Right lobe of liver (tissue), 6 donors: ENCODE results near the gene ADARB2. TPM values are rescaled to one million over a fixed set of nuclear protein-coding genes. Genes with fewer than 3 reads are reported as not detected.
"Not testable (repeated sequence)": the region's sequence is repeated elsewhere in the genome, so short reads cannot be mapped to it uniquely, and the experiment has no call there.

Experiments used
- ATAC-seq, 4 donors: fragments of 200-7000 bp; cut with Tn5 transposase; one replicate each; pipeline ENCODE4 v1.9.1; 2020; ENCODE audit warnings: mild to moderate bottlenecking in 4 of 4, moderate library complexity in 4 of 4
- DNase-seq, 3 donors: peaks; one replicate each; pipeline ENCODE4 v3.0.0-alpha.2; 2020
- H3K27ac ChIP-seq, 3 donors: fragments of 200-600 bp; one replicate each; pipeline ENCODE4 v1.8.0; 2022
- H3K27me3 ChIP-seq, 2 donors: fragments of 200-600 bp; one replicate each; pipeline ENCODE4 v1.8.0; 2022
- H3K36me3 ChIP-seq, 4 donors: fragments of 200-600 bp; sonication (generic) in 1 of 4; one replicate each; pipeline versions ENCODE4 v1.5.1 to v1.8.0; 2017 to 2022; ENCODE audit warnings: control low read depth in 1 of 4
- H3K4me1 ChIP-seq, 4 donors: fragments of 200-600 bp; sonication (generic) in 1 of 4; one replicate each; pipeline versions ENCODE4 v1.5.1 to v1.8.0; 2017 to 2022; ENCODE audit warnings: control low read depth in 1 of 4
- H3K4me3 ChIP-seq, 3 donors: fragments of 200-600 bp; one replicate each; pipeline ENCODE4 v1.8.0; 2022
- H3K9me3 ChIP-seq, 4 donors: fragments of 200-600 bp; sonication (generic) in 1 of 4; one replicate each; pipeline versions ENCODE4 v1.5.1 to v1.8.0; 2017 to 2022; ENCODE audit warnings: control low read depth in 1 of 4
- POLR2A ChIP-seq: fragments of 450-650 bp; IDR thresholded peaks from one replicate; pipeline ENCODE4 v1.6.1; 2017; ENCODE audit warnings: antibody characterized with exemption, mild to moderate bottlenecking
- WGBS: methylation state at CpG from one replicate; pipeline ENCODE4 v1.1.6; 2018; ENCODE audit warnings: low coverage, low lambda C conversion rate; ENCODE audit not compliant: insufficient coverage; ENCODE audit errors: missing lambda C conversion rate; 5-methylcytosine and 5-hydroxymethylcytosine counted together
- intact Hi-C, 2 donors: fragments of 100-400 bp; cut with DNase I; formaldehyde crosslinking; loops; one replicate each; pipeline versions ENCODE4 v1.11.2 to v1.14.1; 2022
- total RNA-seq, 6 experiments: library from RNA; depleted of rRNA in 2 of 6; stranded (reverse); fragments of >200 nt in 2 of 6; fragmentation: NEBNext Ultra II Directional in 3 of 6; extraction: Animal tissue kit (Norgen Biotek cat#: 25700) in 3 of 6; gene quantifications; one replicate each; pipeline versions ENCODE4 v1.1.0 to v1.2.4, GENCODE V29; 2016 to 2023
- TF ChIP-seq, protein P1 (sequence below), 4 donors: fragments of 200-600 bp in 3 of 4; fragments of 450-650 bp in 1 of 4; IDR thresholded peaks; one replicate each; pipeline versions ENCODE4 v1.5.1 to v1.8.0; 2016 to 2022; ENCODE audit warnings: antibody characterized with exemption in 4 of 4, mild to moderate bottlenecking in 2 of 4
- donor health status: DM: no; HTN: yes; CAD: no.
- donor health status: DM: no; HTN: no; CAD: no.
- donor health status: DM: no; HTN: no; CAD: no.
- donor health status: DM: no; HTN: yes; CAD: no.
- donor health status: DM: no; HTN: yes; CAD: no.

Gene ADARB2
- total RNA-seq, 6 experiments from 2014 or later, result 0.07 to 0.68 (median 0.42) TPM

GRCh38 chr10:1166101-1166827, 571.1 kb downstream of the ADARB2 start:
- H3K4me3 ChIP-seq, result no peak overlapping the region
- 86% methylated on average over 1 of the region's 15 CpGs for WGBS
- TF ChIP-seq POLR2A, result no peak
- TF ChIP-seq, protein P1, sequence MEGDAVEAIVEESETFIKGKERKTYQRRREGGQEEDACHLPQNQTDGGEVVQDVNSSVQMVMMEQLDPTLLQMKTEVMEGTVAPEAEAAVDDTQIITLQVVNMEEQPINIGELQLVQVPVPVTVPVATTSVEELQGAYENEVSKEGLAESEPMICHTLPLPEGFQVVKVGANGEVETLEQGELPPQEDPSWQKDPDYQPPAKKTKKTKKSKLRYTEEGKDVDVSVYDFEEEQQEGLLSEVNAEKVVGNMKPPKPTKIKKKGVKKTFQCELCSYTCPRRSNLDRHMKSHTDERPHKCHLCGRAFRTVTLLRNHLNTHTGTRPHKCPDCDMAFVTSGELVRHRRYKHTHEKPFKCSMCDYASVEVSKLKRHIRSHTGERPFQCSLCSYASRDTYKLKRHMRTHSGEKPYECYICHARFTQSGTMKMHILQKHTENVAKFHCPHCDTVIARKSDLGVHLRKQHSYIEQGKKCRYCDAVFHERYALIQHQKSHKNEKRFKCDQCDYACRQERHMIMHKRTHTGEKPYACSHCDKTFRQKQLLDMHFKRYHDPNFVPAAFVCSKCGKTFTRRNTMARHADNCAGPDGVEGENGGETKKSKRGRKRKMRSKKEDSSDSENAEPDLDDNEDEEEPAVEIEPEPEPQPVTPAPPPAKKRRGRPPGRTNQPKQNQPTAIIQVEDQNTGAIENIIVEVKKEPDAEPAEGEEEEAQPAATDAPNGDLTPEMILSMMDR (IDR thresholded peaks at IDR 0.05), result no peak
- H3K36me3 ChIP-seq, result no peaks in the 10 kb centered on the region
- intact Hi-C loops, result no loop called here
- DNase-seq, result peak in 2 of 3 donors; percentile 28 to 46
- ATAC-seq, result no peak
- H3K4me1 ChIP-seq, result no peaks in the 10 kb centered on the region
- H3K27me3 ChIP-seq, result no peaks in the 10 kb centered on the region
- no peak overlapping the region for H3K27ac ChIP-seq
- no peaks in the 10 kb centered on the region for H3K9me3 ChIP-seq

GRCh38 chr10:1163831-1164230, 573.5 kb downstream of the ADARB2 start:
- Histone ChIP-seq H3K9me3 (no peaks in the 10 kb centered on the region), H3K4me1 (no peaks in the 10 kb centered on the region), H3K27me3 (no peaks in the 10 kb centered on the region), H3K4me3 (no peak overlapping the region), H3K27ac (no peak overlapping the region), H3K36me3 (no peaks in the 10 kb centered on the region)
- ATAC-seq (no peak), DNase-seq (no peak)
- intact Hi-C loops, result no loop called here
- 51% methylated on average over 5 of the region's 5 CpGs for WGBS
- no peak for TF ChIP-seq POLR2A
- TF ChIP-seq, protein P1 (IDR thresholded peaks at IDR 0.05), result no peak

- Histone ChIP-seq H3K9me3 (no peaks in the 10 kb centered on the region), H3K27me3 (no peaks in the 10 kb centered on the region), H3K36me3 (no peaks in the 10 kb centered on the region), H3K27ac (no peak overlapping the region), H3K4me3 (no peak overlapping the region), H3K4me1 (no peaks in the 10 kb centered on the region)
- TF ChIP-seq POLR2A, result no peak
- TF ChIP-seq, protein P1 (IDR thresholded peaks at IDR 0.05), result no peak
- 74% methylated on average over 20 of the region's 29 CpGs for WGBS
- ATAC-seq (no peak), DNase-seq (peak in 1 of 3 donors; percentile 17)
- intact Hi-C loops, result no loop called here
Observed at GRCh38 chr10:1163204-1163660, 574.1 kb downstream of the ADARB2 start.

DNA sequence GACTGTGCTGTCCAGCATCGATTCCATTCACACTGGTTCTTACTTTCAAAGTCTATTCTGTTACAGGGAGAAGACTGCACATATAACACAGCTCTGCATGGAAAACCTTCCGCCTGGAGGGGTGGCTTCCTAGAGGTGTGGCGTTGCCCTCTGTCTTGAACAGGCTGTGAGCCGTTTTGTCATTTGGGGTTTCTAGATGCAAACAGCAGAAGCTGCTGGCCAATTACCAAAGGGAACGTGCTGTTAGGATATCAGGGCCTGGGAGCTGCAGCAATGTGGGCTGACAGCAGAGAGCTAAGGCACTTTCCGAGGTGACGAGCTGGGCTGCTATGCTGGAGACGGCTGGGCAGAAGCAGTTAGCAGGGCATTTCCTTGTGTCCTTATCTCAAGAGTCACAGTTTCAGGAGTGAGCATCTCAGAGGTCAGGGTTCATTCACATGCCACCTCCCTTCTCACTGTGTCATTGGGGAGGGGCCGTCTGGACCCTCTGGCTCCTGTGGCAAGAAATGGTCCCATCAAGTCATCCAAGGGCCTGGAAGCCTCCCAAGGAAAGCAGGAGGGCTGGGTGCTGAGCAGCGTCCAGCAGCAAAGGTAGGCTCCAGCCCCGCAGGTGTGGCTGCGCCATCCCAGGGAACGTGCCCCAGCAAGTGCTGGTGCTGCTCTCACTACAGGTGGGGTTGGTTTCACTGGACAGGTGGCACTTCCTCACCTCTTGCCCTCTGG, 574.7 kb downstream of the ADARB2 start:
- intact Hi-C loops, result no loop called here
- no peak for ATAC-seq
- 65% methylated on average over 2 of the region's 13 CpGs for WGBS
- no peak for TF ChIP-seq POLR2A
- TF ChIP-seq, protein P1 (IDR thresholded peaks at IDR 0.05), result no peak
- Histone ChIP-seq H3K9me3 (no peaks in the 10 kb centered on the region), H3K36me3 (no peaks in the 10 kb centered on the region), H3K4me3 (no peak overlapping the region), H3K27ac (no peak overlapping the region), H3K4me1 (no peaks in the 10 kb centered on the region), H3K27me3 (no peaks in the 10 kb centered on the region)
- no peak for DNase-seq

GRCh38 chr10:1161315-1161673, 576.0 kb downstream of the ADARB2 start:
- WGBS, result 60% methylated on average over 5 of the region's 5 CpGs

More at GRCh38 chr10:1161315-1161673, 576.0 kb downstream of the ADARB2 start:
- H3K36me3 ChIP-seq, intact Hi-C loops, H3K27me3 ChIP-seq, H3K4me3 ChIP-seq, ATAC-seq, H3K27ac ChIP-seq, DNase-seq, H3K4me1 ChIP-seq, H3K9me3 ChIP-seq: not testable (repeated sequence)
